Keratinocyte (primary cell): ENCODE measurements around the gene FOCAD. TPM values are rescaled to one million over a fixed set of nuclear protein-coding genes. Genes with fewer than 3 reads are reported as not detected.

Experiments used
- DNase-seq: peaks from one replicate; pipeline ENCODE4 v3.0.0-alpha.2; 2011; ENCODE audit warnings: low read depth, missing footprints, low spot score
- FAIRE-seq: peaks from 2 replicates; lab custom pipeline; 2011; peaks lifted over from hg19 to GRCh38; lab: Jason Lieb, UNC
- H2AFZ ChIP-seq: 2 replicates; pipeline ENCODE4 v1.6.0; 2012; ENCODE audit warnings: low read length, control low read depth, inconsistent platforms; ENCODE audit not compliant: control insufficient read depth
- H3K27ac ChIP-seq: 2 replicates; pipeline ENCODE4 v1.5.1; 2011; ENCODE audit warnings: low read length; ENCODE audit not compliant: control insufficient read depth, insufficient read depth
- H3K27me3 ChIP-seq: 3 replicates; pipeline ENCODE4 v1.6.0; 2011; ENCODE audit warnings: low read length; ENCODE audit not compliant: control insufficient read depth, insufficient read depth; ENCODE audit errors: extremely low read depth
- H3K36me3 ChIP-seq, 2 experiments: 2 replicates in 1 of 2; 3 replicates in 1 of 2; pipeline ENCODE4 v1.5.1; 2011; ENCODE audit warnings: low read length in 2 of 2, mild to moderate bottlenecking in 1 of 2; ENCODE audit not compliant: control insufficient read depth in 2 of 2, insufficient read depth in 2 of 2; ENCODE audit errors: extremely low read depth in 1 of 2
- H3K4me1 ChIP-seq: 3 replicates; pipeline ENCODE4 v1.5.1; 2011; ENCODE audit warnings: low read length; ENCODE audit not compliant: control insufficient read depth, insufficient read depth; ENCODE audit errors: extremely low read depth
- H3K4me2 ChIP-seq: 3 replicates; pipeline ENCODE4 v1.6.0; 2011; ENCODE audit warnings: low read depth, low read length; ENCODE audit not compliant: control insufficient read depth, insufficient read depth; ENCODE audit errors: extremely low read depth
- H3K4me3 ChIP-seq, 3 experiments: fragments of 200-600 bp in 1 of 3; sonication (generic) in 1 of 3; 2 replicates in 2 of 3; 3 replicates in 1 of 3; pipeline ENCODE4 v1.5.1; 2011 to 2016; ENCODE audit warnings: low read length in 3 of 3, mild to moderate bottlenecking in 3 of 3, control low read depth in 2 of 3, inconsistent platforms in 1 of 3, low read depth in 1 of 3, mixed read lengths in 1 of 3, mixed run types in 1 of 3, moderate library complexity in 1 of 3; ENCODE audit not compliant: control insufficient read depth in 2 of 3, insufficient read depth in 2 of 3; ENCODE audit errors: extremely low read depth in 1 of 3
- H3K79me2 ChIP-seq: 2 replicates; pipeline ENCODE4 v1.6.0; 2012; ENCODE audit warnings: low read length; ENCODE audit not compliant: control insufficient read depth, insufficient read depth
- H3K9ac ChIP-seq: 3 replicates; pipeline ENCODE4 v1.6.0; 2011; ENCODE audit warnings: low read length; ENCODE audit not compliant: control insufficient read depth, insufficient read depth; ENCODE audit errors: extremely low read depth
- H3K9me1 ChIP-seq: 3 replicates; pipeline ENCODE4 v1.6.0; 2011; ENCODE audit warnings: low read length; ENCODE audit not compliant: control insufficient read depth, insufficient read depth; ENCODE audit errors: extremely low read depth
- H3K9me3 ChIP-seq: 2 replicates; pipeline ENCODE4 v1.5.1; 2012; ENCODE audit warnings: low read depth, low read length; ENCODE audit not compliant: control insufficient read depth
- H4K20me1 ChIP-seq: 3 replicates; pipeline ENCODE4 v1.6.0; 2011; ENCODE audit warnings: low read length; ENCODE audit not compliant: control insufficient read depth, insufficient read depth; ENCODE audit errors: extremely low read depth
- EZH2 ChIP-seq: IDR thresholded peaks from one replicate; pipeline ENCODE4 v1.6.1; 2012; ENCODE audit warnings: inconsistent platforms, mild to moderate bottlenecking, low read length, moderate library complexity
- dilution Hi-C: fragments of 300-500 bp; cut with MboI; formaldehyde crosslinking; loops from one replicate; pipeline ENCODE4 v1.7.0; 2020; ENCODE audit warnings: low sequenced_read_pairs; ENCODE audit not compliant: extremely low pct_ligation_motif_present
- polyA plus RNA-seq, 5 experiments: library from polyadenylated mRNA; depleted of rRNA in 3 of 5; stranded (reverse) in 3 of 5; stranded (forward) in 1 of 5; unstranded in 1 of 5; fragments of >200 nt; gene quantifications; 1 replicate in 1 of 5; 2 replicates in 3 of 5; 3 replicates in 1 of 5; pipeline versions ENCODE4 v1.2.1 to v1.2.3, GENCODE V29; 2011 to 2012; ENCODE audit warnings: missing spikeins in 2 of 5, low read depth in 1 of 5, low replicate concordance in 1 of 5
- TF ChIP-seq, protein P1 (sequence below), 3 experiments: IDR thresholded peaks in 1 of 3; conservative IDR thresholded peaks in 1 of 3; optimal IDR thresholded peaks in 1 of 3; 2 replicates in 2 of 3; 3 replicates in 1 of 3; pipeline versions ENCODE3 to v1.5.1; 2011; ENCODE audit warnings: low read length in 3 of 3, mild to moderate bottlenecking in 3 of 3, moderate library complexity in 2 of 3, control low read depth in 1 of 3, inconsistent platforms in 1 of 3; ENCODE audit not compliant: insufficient read depth in 2 of 3; ENCODE audit errors: extremely low read depth in 1 of 3

FOCAD gene
- polyA plus RNA-seq, 1 donor (not counting 4 experiments of a cell fraction or from before 2014, with no cell fraction given) = 33.1 TPM

DNA sequence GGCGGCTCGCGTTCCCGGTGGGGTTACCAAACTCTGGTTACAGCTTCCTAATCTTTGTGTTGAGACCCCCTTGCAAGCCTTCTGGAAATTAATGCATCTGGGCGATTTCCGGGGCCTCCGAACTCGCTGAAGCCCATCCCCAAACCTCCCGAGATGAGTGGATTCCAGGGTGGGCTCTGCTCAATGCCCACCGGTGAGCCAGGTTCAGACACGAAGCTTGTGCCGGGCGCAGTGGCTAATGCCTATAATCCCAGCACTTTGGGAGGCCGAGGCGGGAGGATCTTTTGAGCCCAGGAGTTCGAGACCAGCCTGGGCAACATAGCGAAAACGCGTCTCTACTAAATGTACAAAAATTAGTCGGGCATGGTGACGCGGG, 347.7 kb downstream of the FOCAD start:
- Histone ChIP-seq H3K4me2 (peak overlapping the region; percentile 86), H2AFZ (peak overlapping the region; percentile 86), H4K20me1 (no peaks in the 10 kb centered on the region), H3K9ac (peak overlapping the region; percentile 66), H3K4me1 (peaks cover 8% of the 10 kb centered on the region), H3K9me1 (no peaks in the 10 kb centered on the region), H3K79me2 (no peaks in the 10 kb centered on the region), H3K36me3 (no peaks in the 10 kb centered on the region), H3K4me3 (peak overlapping the region; percentile 57 to 72 (median 65)), H3K9me3 (no peaks in the 10 kb centered on the region), H3K27me3 (no peaks in the 10 kb centered on the region), H3K27ac (no peak overlapping the region)
- dilution Hi-C loops = no loop called here
- TF ChIP-seq EZH2 = no peak
- TF ChIP-seq, protein P1, sequence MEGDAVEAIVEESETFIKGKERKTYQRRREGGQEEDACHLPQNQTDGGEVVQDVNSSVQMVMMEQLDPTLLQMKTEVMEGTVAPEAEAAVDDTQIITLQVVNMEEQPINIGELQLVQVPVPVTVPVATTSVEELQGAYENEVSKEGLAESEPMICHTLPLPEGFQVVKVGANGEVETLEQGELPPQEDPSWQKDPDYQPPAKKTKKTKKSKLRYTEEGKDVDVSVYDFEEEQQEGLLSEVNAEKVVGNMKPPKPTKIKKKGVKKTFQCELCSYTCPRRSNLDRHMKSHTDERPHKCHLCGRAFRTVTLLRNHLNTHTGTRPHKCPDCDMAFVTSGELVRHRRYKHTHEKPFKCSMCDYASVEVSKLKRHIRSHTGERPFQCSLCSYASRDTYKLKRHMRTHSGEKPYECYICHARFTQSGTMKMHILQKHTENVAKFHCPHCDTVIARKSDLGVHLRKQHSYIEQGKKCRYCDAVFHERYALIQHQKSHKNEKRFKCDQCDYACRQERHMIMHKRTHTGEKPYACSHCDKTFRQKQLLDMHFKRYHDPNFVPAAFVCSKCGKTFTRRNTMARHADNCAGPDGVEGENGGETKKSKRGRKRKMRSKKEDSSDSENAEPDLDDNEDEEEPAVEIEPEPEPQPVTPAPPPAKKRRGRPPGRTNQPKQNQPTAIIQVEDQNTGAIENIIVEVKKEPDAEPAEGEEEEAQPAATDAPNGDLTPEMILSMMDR (optimal IDR thresholded peaks at IDR 0.05 in 1 of 3, IDR thresholded peaks at IDR 0.05 in 1 of 3, conservative IDR thresholded peaks at IDR 0.05 in 1 of 3; ENCODE audit: extremely low read depth in 1 of 3, insufficient read depth in 2 of 3, low read length in 3 of 3) = no peak
- DNase-seq = no peak
- FAIRE-seq = no peak

DNA sequence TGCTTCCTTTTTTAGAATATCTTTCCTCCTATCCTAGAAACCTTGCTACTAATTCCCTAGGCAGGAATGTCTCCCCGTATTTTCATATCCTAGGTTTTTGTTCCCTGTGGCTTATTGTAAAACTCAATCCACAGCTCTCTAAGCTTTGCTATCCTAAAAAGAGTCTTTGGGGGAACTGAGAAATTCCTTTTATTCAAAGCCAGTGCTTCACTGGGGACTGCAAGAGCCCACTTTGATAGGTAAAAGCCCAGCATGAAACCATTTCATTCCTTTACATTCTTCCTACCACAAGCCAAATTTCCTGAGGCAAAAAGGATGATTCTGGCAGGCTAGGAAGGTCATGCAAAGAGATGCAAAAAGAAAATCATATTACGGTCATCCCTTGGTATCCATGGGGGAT, 353.2 kb downstream of the FOCAD start:
- DNase-seq = no peak
- dilution Hi-C loops = no loop called here
- Histone ChIP-seq H3K36me3 (no peaks in the 10 kb centered on the region), H3K4me2 (no peak overlapping the region), H3K9me1 (no peaks in the 10 kb centered on the region), H2AFZ (no peak overlapping the region), H3K4me3 (no peak overlapping the region), H4K20me1 (no peaks in the 10 kb centered on the region), H3K9me3 (no peaks in the 10 kb centered on the region), H3K27ac (no peak overlapping the region), H3K27me3 (no peaks in the 10 kb centered on the region), H3K79me2 (no peaks in the 10 kb centered on the region), H3K9ac (no peak overlapping the region), H3K4me1 (no peaks in the 10 kb centered on the region)
- TF ChIP-seq, protein P1 (optimal IDR thresholded peaks at IDR 0.05 in 1 of 3, IDR thresholded peaks at IDR 0.05 in 1 of 3, conservative IDR thresholded peaks at IDR 0.05 in 1 of 3; ENCODE audit: extremely low read depth in 1 of 3, insufficient read depth in 2 of 3, low read length in 3 of 3) = no peak
- no peak for TF ChIP-seq EZH2
- FAIRE-seq = no peak
